Measurements from ENCODE around the gene SLC44A4.
"Not testable (repeated sequence)": the region's sequence is repeated elsewhere in the genome, so short reads cannot be mapped to it uniquely, and the experiment has no call there.

SLC44A4 gene

GRCh38 chr6:31851980-31852718, 26.6 kb downstream of the SLC44A4 start:
- not testable (repeated sequence) for FAIRE-seq

GRCh38 chr6:31851485-31851832, 27.3 kb downstream of the SLC44A4 start:
- no peak for FAIRE-seq

- no peak for FAIRE-seq
Observed at GRCh38 chr6:31850765-31851484, 27.9 kb downstream of the SLC44A4 start.

- FAIRE-seq, result no peak
Observed at GRCh38 chr6:31847276-31847978, 31.4 kb downstream of the SLC44A4 start.

GRCh38 chr6:31844507-31844906, 34.3 kb downstream of the SLC44A4 start:
- FAIRE-seq, result no peak

GRCh38 chr6:31842053-31842452, 36.7 kb downstream of the SLC44A4 start:
- FAIRE-seq, result no peak

- not testable (repeated sequence) for FAIRE-seq
Observed at GRCh38 chr6:31839779-31840126, 39.0 kb downstream of the SLC44A4 start.

- no peak for FAIRE-seq
Observed at GRCh38 chr6:31838968-31839367, 39.8 kb downstream of the SLC44A4 start.

GRCh38 chr6:31838114-31838553, 40.7 kb downstream of the SLC44A4 start:
- not testable (repeated sequence) for FAIRE-seq

GRCh38 chr6:31837369-31838113, 41.3 kb downstream of the SLC44A4 start:
- FAIRE-seq, result no peak

GRCh38 chr6:31836474-31837368, 42.1 kb downstream of the SLC44A4 start:
- no peak for FAIRE-seq

GRCh38 chr6:31836047-31836473, 42.7 kb downstream of the SLC44A4 start:
- no peak for FAIRE-seq

- no peak for FAIRE-seq
Observed at GRCh38 chr6:31834367-31835250, 44.2 kb downstream of the SLC44A4 start.

GRCh38 chr6:31831350-31832215, 47.2 kb downstream of the SLC44A4 start:
- no peak for FAIRE-seq

- no peak for FAIRE-seq
Observed at GRCh38 chr6:31830886-31831335, 47.9 kb downstream of the SLC44A4 start.

- no peak for FAIRE-seq
Observed at GRCh38 chr6:31829633-31830283, 49.0 kb downstream of the SLC44A4 start.

- no peak for FAIRE-seq
Observed at GRCh38 chr6:31827286-31828079, 51.3 kb downstream of the SLC44A4 start, which contains the start of gene HSPA1B. HSPA1B (plus strand) TSS chr6:31827738; CDS start chr6:31827951, 213 bp downstream.

GRCh38 chr6:31826793-31827285, 52.0 kb downstream of the SLC44A4 start:
- FAIRE-seq, result no peak
